Ovary (tissue), 9 donors: Measurements from ENCODE around the gene FBXO48. TPM values are rescaled to one million over a fixed set of nuclear protein-coding genes. Genes with fewer than 3 reads are reported as not detected.

Source experiments
- DNase-seq, 5 donors: peaks; one replicate each; pipeline ENCODE4 v3.0.0-alpha.2; 2019 to 2020
- H3K27ac ChIP-seq, 2 donors: fragments of 200-600 bp; one replicate each; pipeline versions ENCODE4 v1.5.1 to v1.8.0; 2019 to 2022
- H3K27me3 ChIP-seq: fragments of 200-600 bp; one replicate; pipeline ENCODE4 v1.8.0; 2022
- H3K36me3 ChIP-seq: fragments of 200-600 bp; sonication (generic); one replicate; pipeline ENCODE4 v1.5.1; 2019
- H3K4me1 ChIP-seq: one replicate; pipeline ENCODE4 v1.8.1; 2013; ENCODE audit warnings: mild to moderate bottlenecking, moderate library complexity; ENCODE audit not compliant: insufficient read depth
- H3K4me3 ChIP-seq: fragments of 200-600 bp; sonication (generic); one replicate; pipeline ENCODE4 v1.5.1; 2017
- H3K9me3 ChIP-seq, 2 donors: fragments of 200-600 bp in 1 of 2; sonication (generic) in 1 of 2; one replicate each; pipeline versions ENCODE4 v1.5.1 to v1.8.1; 2013 to 2019; ENCODE audit warnings: mild to moderate bottlenecking in 1 of 2, moderate library complexity in 1 of 2
- CTCF ChIP-seq, 3 donors: fragments of 450-650 bp in 2 of 3; fragments of 200-600 bp in 1 of 3; IDR thresholded peaks; one replicate each; pipeline versions ENCODE4 v1.5.1 to v1.8.0; 2016 to 2022; ENCODE audit warnings: antibody characterized with exemption in 3 of 3, mild to moderate bottlenecking in 1 of 3
- EP300 ChIP-seq: sonication (generic); formaldehyde crosslinking; IDR thresholded peaks from one replicate; pipeline ENCODE4 v1.6.1; 2017; ENCODE audit warnings: antibody characterized with exemption
- POLR2A ChIP-seq: fragments of 450-650 bp; IDR thresholded peaks from one replicate; pipeline ENCODE4 v1.6.1; 2017; ENCODE audit warnings: antibody characterized with exemption, mild to moderate bottlenecking, moderate library complexity
- WGBS, 3 donors: extraction: QIAGEN DNeasy Blood & Tissue Kit in 1 of 3; methylation state at CpG; one replicate each; pipeline versions ENCODE4 v1.1.5 to v1.1.7; 2013 to 2017; 5-methylcytosine and 5-hydroxymethylcytosine counted together
- intact Hi-C, 4 donors: fragments of 100-400 bp; cut with DNase I; formaldehyde crosslinking; loops; one replicate each; pipeline versions ENCODE4 v1.11.0 to v1.15.1; 2022 to 2023
- polyA plus RNA-seq, 2 donors: library from polyadenylated mRNA; stranded (reverse); fragments of 200-250 nt in 1 of 2; fragments of 350-450 nt in 1 of 2; fragmentation: Illumina TruSeq in 1 of 2; extraction: RNeasy Lipid Tissue Mini Kit (QIAGEN cat#74804) in 1 of 2; gene quantifications; one replicate each; pipeline ENCODE4 v1.2.3, GENCODE V29; 2013 to 2014
- total RNA-seq, 7 donors: library from RNA; depleted of rRNA in 2 of 7; stranded (reverse); fragments of >200 nt in 2 of 7; fragmentation: NEBNext Ultra II Directional in 3 of 7; extraction: Animal tissue kit (Norgen Biotek cat#: 25700) in 3 of 7; gene quantifications; one replicate each; pipeline versions ENCODE4 v1.1.0 to v1.2.4, GENCODE V29; 2016 to 2023
- donor health status: DM: no; HTN: no; CAD: no; lungs with moderate emphysema.
- donor health status: DM: no; HTN: no; CAD: no.
- donor health status: Bipolar disorder and iron deficiency.
- donor health status: DM: yes; HTN: yes; CAD: no.
- donor health status: DM: no; HTN: no; CAD: no.
- donor health status: DM: yes; HTN: yes; CAD: no.

Gene FBXO48
- total and polyA plus RNA-seq, 9 donors, result 0.57 to 1.9 (median 1.1) TPM

DNA sequence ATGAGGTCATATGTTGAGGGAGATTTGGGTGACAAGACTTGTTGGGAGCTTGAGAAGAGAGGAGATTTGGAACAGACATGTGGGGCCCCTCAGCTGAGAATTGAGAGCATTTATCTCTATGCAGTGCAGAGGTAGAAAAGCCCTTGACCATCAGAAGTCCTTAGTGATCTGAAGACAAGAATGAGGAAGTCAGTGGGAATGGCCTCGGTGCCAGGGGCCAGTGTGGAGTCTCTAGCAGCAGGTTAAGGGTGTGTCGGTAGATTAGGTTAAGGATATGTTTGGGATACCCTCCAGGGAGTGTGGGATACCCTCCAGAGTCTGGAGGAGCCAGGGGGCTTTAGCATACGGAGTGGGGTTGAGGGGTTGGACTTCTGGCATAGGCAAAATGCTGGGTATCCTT, 41.6 kb downstream of the FBXO48 start:
- H3K4me1 ChIP-seq, result peaks cover 8% of the 10 kb centered on the region
- WGBS, 3 donors, result 89 to 92% (median 90%) methylated on average over 3 of the region's 3 CpGs
- no peak overlapping the region for H3K27ac ChIP-seq
- intact Hi-C loops, result no loop called here
- no peak for TF ChIP-seq EP300
- TF ChIP-seq POLR2A, result no peak
- no peak for TF ChIP-seq CTCF (IDR thresholded peaks at IDR 0.05)
- no peaks in the 10 kb centered on the region for H3K27me3 ChIP-seq
- H3K36me3 ChIP-seq, result no peaks in the 10 kb centered on the region
- H3K9me3 ChIP-seq, result no peaks in the 10 kb centered on the region
- DNase-seq, result no peak
- no peak overlapping the region for H3K4me3 ChIP-seq

- 40 to 59% (median 50%) methylated on average over 2 of the region's 2 CpGs for WGBS, 3 donors
Observed at GRCh38 chr2:68423966-68424650, 43.0 kb downstream of the FBXO48 start.

GRCh38 chr2:68420254-68420910, 46.7 kb downstream of the FBXO48 start:
- intact Hi-C loops, result no loop called here
- no peak overlapping the region for H3K4me3 ChIP-seq
- WGBS, 3 donors, result 75 to 83% (median 77%) methylated on average over 3 of the region's 3 CpGs
- no peak overlapping the region for H3K27ac ChIP-seq
- no peaks in the 10 kb centered on the region for H3K27me3 ChIP-seq
- DNase-seq, result no peak
- no peaks in the 10 kb centered on the region for H3K4me1 ChIP-seq
- H3K36me3 ChIP-seq, result no peaks in the 10 kb centered on the region
- TF ChIP-seq EP300 (no peak), POLR2A (no peak), CTCF (IDR thresholded peaks at IDR 0.05) (no peak)
- H3K9me3 ChIP-seq, result no peaks in the 10 kb centered on the region

More at GRCh38 chr2:68423966-68424650, 43.0 kb downstream of the FBXO48 start:
- TF ChIP-seq EP300, result no peak
- TF ChIP-seq CTCF (IDR thresholded peaks at IDR 0.05), result no peak
- no peak for TF ChIP-seq POLR2A
- H3K4me3 ChIP-seq, result no peak overlapping the region
- DNase-seq, result no peak
- H3K36me3 ChIP-seq, result no peaks in the 10 kb centered on the region
- no peaks in the 10 kb centered on the region for H3K27me3 ChIP-seq
- peaks cover 6% of the 10 kb centered on the region for H3K4me1 ChIP-seq
- no peaks in the 10 kb centered on the region for H3K9me3 ChIP-seq
- intact Hi-C loops, result no loop called here
- no peak overlapping the region for H3K27ac ChIP-seq

DNA sequence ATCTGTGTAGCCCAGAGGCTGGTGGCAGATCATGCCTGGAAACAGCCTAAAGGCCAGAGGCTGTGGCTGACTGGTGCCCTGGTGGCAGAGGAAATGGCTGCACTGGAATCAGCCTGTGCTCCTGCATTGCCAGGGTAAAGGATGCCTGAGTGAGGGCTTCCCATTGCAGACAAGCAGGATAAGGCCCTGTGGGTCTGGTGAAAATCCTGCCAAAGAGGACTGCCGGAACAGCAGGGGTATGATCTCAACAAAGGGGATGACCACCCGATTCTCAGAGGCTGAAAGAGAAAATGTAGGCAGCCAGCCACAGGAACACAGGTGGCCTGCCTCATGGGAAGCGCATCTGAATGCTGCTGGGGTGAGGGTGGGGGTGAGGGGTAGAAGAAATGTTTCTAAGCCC, 48.2 kb downstream of the FBXO48 start:
- no peak for DNase-seq
- intact Hi-C loops, result no loop called here

More for the DNA sequence above, 48.2 kb downstream of the FBXO48 start:
- Histone ChIP-seq H3K27me3 (no peaks in the 10 kb centered on the region), H3K4me1 (no peaks in the 10 kb centered on the region), H3K9me3 (no peaks in the 10 kb centered on the region), H3K4me3 (no peak overlapping the region), H3K36me3 (no peaks in the 10 kb centered on the region), H3K27ac (no peak overlapping the region)
- TF ChIP-seq EP300, result no peak
- no peak for TF ChIP-seq CTCF (IDR thresholded peaks at IDR 0.05)
- TF ChIP-seq POLR2A, result no peak
- 56 to 70% (median 66%) methylated on average over 3 of the region's 3 CpGs for WGBS, 3 donors
